Stimulated activated CD4-positive, alpha-beta T cell treated with anti-CD3 and anti-CD28 coated beads, Interleukin-15, amount 100 ng/mL, for 1 hour (primary cell): ENCODE data around the gene PCDHB1.

Experiments
- DNase-seq, 2 donors: peaks; one replicate each; pipeline ENCODE4 v3.0.0-alpha.2; 2020; ENCODE audit warnings: low read depth in 1 of 2, low spot score in 1 of 2

The PCDHB1 gene

GRCh38 chr5:141050622-141051520 is at the start of gene PCDHB1:
TSS of gene PCDHB1 (plus strand) at chr5:141051374. CDS start at chr5:141051471, 97 bp downstream.
- DNase-seq, result no peak

- no peak for DNase-seq
Measured at GRCh38 chr5:141001446-141001843, 49.7 kb upstream of the PCDHB1 start.

GRCh38 chr5:141001844-141002604 is 49.1 kb upstream of the PCDHB1 start:
- no peak for DNase-seq

GRCh38 chr5:141002605-141002965 is 48.6 kb upstream of the PCDHB1 start:
- DNase-seq, result no peak

- DNase-seq, result no peak
Measured at GRCh38 chr5:141003031-141003430, 48.1 kb upstream of the PCDHB1 start.

GRCh38 chr5:141003791-141004611 is 47.2 kb upstream of the PCDHB1 start:
- no peak for DNase-seq

- no peak for DNase-seq
Measured at GRCh38 chr5:141007791-141008190, 43.4 kb upstream of the PCDHB1 start.

GRCh38 chr5:141010047-141010793 is 41.0 kb upstream of the PCDHB1 start:
- DNase-seq, result no peak

- no peak for DNase-seq
Measured at GRCh38 chr5:141017943-141018342, 33.2 kb upstream of the PCDHB1 start.

- no peak for DNase-seq
Measured at GRCh38 chr5:141022384-141022783, 28.8 kb upstream of the PCDHB1 start.

- DNase-seq, result no peak
Measured at GRCh38 chr5:141031006-141031405, 20.2 kb upstream of the PCDHB1 start.

- no peak for DNase-seq
Measured at GRCh38 chr5:141032626-141033025, 18.5 kb upstream of the PCDHB1 start.

- no peak for DNase-seq
Measured at GRCh38 chr5:141039061-141039460, 12.1 kb upstream of the PCDHB1 start.

GRCh38 chr5:141039517-141039916 is 11.7 kb upstream of the PCDHB1 start:
- no peak for DNase-seq

- no peak for DNase-seq
Measured at GRCh38 chr5:141040093-141040770, 10.9 kb upstream of the PCDHB1 start.

GRCh38 chr5:141040771-141041426 is 10.3 kb upstream of the PCDHB1 start:
- peak; percentile 3 to 41 for DNase-seq

- DNase-seq, result no peak
Measured at GRCh38 chr5:141041427-141041785, 9.8 kb upstream of the PCDHB1 start.

GRCh38 chr5:141042555-141042954 is 8.6 kb upstream of the PCDHB1 start:
- DNase-seq, result no peak

GRCh38 chr5:141051521-141051866 is 320 bp downstream of the PCDHB1 start:
- DNase-seq, result no peak

- DNase-seq, result no peak
Measured at GRCh38 chr5:141077826-141078225, 26.7 kb downstream of the PCDHB1 start.
